GM19468 (cell line): ENCODE results near the gene AFDN.

ENCODE experiments used
- ATAC-seq: cut with Tn5 transposase; IDR thresholded peaks from one replicate; pipeline ENCODE4 v1.9.1; 2021; ENCODE audit warnings: mild to moderate bottlenecking, moderate library complexity, moderate number of reproducible peaks; ENCODE audit not compliant: unreplicated experiment; ENCODE audit errors: extremely low read depth

The AFDN gene

GRCh38 chr6:167912494-167912893 is 85.8 kb downstream of the AFDN start:
- no peak for ATAC-seq

DNA sequence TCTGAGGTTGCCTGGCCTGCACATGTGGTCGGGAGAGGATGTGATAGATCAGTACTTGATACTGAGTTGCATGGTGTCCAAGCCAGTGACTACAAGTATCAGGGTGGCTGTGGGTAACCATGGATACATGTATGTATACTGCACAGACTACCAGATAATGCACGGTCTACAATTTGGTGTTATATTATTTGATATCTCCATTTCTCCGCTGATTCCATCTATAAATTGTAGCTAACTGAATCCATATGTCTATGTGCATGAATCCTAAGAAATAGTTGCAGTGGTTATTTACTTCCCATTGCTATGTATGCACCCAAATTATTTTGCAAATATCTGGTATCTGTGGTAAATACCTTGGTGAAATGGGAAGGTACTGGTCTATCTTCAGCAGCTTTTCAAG is 87.0 kb downstream of the AFDN start:
- ATAC-seq: no peak

DNA sequence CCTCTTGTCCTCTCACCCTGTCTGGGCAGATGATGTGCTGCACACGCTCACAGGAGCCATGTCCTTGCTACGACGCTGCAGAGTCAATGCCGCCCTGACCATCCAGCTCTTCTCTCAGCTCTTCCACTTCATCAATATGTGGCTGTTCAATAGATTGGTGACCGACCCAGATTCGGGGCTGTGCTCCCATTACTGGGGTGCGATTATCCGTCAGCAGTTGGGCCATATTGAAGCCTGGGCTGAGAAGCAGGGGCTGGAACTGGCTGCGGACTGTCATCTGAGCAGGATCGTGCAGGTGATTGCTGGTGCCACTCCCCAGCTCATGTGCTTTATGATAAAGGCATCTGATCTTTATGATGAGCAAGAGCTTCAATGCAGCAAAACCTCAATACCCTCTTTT is 88.4 kb downstream of the AFDN start:
- no peak for ATAC-seq

DNA sequence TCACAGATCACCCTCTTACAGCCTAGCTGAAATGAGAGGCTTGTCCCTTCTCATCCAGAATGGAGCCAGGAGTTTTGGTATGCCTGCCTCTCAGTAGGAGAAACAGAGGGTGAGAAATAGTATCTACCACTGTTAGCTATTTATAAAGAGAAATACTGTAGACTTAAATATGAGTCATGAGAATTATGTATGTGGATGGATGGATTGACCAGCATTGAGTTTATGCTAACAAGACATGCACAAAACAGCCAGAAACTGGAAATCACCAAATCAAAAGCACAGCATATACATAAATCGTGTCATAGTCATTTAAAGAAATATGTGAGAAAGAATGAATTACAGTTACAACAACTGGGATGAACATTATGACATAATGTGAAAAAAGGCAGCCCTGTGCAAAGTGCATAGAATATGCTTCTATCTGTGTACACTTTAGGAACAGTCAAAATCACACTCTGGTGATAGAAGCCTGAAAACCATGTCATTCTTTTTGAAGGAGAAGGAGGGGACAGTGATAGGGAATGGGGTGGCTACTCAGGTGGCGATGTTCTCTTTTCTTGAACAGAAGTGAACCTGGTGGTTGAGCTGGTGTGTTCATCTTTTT is 90.9 kb downstream of the AFDN start:
- no peak for ATAC-seq

- no peak for ATAC-seq
Observed at GRCh38 chr6:167918548-167919278, 92.0 kb downstream of the AFDN start.

GRCh38 chr6:167919349-167919748 is 92.6 kb downstream of the AFDN start:
- ATAC-seq: no peak

GRCh38 chr6:167920165-167920564 is 93.5 kb downstream of the AFDN start:
- no peak for ATAC-seq

DNA sequence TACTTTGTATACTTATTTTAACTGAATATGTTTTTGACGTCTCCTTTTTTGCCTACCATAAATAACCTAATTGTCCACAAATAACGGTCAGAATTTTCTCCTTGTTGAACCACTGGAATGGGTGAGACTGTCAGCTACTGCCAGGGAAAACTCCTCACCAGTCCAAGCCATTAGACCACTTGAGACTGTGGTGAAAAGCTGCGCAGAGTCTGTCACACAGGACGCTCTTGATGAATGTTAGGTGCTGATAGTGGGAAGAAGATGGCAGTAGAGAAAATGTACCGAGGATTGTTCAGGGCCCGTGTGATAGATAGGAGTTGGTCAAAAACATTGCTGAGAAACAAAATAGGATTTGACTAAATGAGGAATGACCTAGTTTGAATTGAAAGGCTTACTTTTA is 95.1 kb downstream of the AFDN start:
- no peak for ATAC-seq

DNA sequence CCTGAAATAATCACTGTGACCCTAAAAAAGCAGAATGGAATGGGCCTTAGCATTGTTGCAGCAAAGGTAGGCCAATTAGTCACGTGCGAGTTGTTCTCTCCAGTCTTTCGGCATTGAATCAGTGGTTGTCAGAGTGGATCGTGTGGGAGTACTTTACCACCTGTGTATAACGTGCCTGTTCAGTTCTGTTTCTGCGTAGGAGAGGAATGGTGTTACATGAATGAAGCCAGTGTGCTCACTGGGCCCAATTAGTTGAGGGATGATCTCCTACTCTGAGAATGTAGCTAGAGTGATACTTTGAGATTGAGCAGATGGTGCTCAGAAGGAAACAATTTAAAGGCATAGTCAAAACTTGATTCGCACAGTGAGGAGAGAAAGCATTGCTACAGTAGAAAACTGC is 98.3 kb downstream of the AFDN start:
- no peak for ATAC-seq

DNA sequence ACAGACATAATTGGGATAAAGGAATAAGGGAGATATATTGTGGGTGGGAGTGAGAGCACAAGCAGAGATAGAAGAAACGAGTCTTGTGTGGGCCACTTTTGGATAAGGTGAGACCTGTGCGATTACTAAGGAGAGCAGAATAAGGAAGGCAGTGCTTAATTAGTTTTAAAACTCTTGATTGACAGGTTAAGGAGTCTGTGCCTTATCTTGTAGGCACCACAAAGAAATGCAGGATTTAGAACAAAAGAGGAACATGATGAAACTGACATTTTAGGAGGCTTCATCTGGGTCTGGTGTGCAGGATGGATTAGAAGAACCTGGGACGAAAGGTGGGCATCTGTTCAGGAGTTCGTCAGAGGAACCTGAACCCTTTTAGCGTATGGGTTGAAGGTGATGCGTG is 100.5 kb downstream of the AFDN start:
- no peak for ATAC-seq

GRCh38 chr6:167928111-167928510 is 101.4 kb downstream of the AFDN start:
- no peak for ATAC-seq

DNA sequence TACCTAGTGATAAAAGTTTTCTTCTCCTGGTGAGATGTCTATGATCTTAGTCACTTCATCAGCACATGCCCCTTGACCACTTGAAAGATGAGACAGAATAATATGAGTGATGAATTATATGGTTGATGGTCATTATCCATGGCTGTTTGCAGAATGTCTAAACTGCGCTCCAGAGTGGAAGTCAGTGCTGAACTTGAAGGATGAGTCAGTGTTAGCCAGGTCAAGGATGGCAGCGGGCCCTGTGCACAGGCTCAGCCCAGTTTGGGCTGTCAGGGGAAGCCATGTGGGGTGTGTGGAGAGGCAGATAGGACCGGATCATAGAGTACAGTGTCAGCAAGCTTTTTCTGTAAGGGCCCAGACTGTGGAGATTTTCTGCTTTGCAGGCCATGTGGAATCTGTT is 103.6 kb downstream of the AFDN start:
- no peak for ATAC-seq

DNA sequence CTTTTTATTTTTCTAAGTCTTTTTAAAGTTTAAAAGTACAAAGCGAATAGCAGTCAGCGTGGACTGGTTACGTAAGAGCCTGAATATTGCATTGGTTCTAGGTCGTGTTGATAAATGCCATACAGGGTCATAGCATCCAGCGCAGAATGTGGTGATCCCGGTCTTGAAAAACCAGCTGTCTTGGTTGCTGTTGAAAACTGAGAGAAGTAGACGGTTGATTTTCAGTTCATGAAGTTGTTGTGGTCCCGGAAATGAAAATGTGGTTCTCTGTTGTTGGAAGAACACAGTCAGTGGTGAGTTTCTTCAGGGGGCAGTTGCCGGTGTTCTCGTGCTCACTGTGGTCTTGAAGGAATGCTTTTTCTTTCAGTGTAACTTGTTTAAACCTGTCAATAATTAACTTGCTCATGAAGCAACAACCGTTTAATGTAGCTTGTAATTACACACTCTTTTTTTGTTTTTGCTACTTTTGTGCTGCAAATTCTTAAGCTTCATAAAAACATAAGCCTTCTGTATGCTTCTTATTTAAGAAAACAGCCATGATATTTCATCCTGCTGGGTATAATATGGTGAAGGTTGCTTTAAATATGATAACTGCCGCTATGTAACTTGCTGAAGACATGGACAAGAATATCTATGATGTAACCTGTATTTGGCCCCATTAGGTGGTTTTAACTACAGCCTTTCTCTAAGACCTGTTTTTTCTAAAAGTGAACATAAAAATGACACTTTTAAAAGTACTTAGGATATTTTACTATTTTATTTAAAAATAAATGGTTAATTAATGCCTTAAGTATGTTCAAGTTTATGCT is 106.0 kb downstream of the AFDN start:
- ATAC-seq: no peak

GRCh38 chr6:167933290-167933689 is 106.6 kb downstream of the AFDN start:
- no peak for ATAC-seq

GRCh38 chr6:167933847-167934246 is 107.1 kb downstream of the AFDN start:
- ATAC-seq: no peak

- ATAC-seq: no peak
Observed at GRCh38 chr6:167934426-167934864, 107.7 kb downstream of the AFDN start.

- no peak for ATAC-seq
Observed at GRCh38 chr6:167936051-167936450, 109.3 kb downstream of the AFDN start.

- no peak for ATAC-seq
Observed at GRCh38 chr6:167937301-167937700, 110.6 kb downstream of the AFDN start.

- ATAC-seq: peak; percentile 28
Observed at GRCh38 chr6:167937948-167938911, 111.5 kb downstream of the AFDN start.

DNA sequence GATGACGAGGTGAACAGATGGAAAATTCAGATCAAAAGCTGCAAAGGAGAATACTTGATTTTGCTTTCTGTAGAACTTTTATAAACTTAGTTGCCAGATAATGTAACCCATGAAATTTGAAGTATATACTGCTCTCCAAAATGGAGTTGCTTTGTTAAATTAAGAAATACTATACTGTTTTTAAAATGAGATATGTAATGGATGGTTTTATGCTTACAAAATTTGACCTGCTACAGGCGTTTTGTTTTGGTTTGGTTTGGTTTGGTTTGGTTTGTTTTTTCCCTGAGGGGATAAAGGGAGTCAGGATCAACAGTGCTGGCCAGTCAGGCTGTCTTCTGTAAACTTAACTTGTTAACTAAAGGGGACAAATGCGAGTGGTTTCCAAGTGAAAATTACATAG is 115.1 kb downstream of the AFDN start:
- ATAC-seq: no peak
